Brain microvascular endothelial cell (primary cell): Measurements from ENCODE around the gene MRPL28.

Experiments used
- DNase-seq: peaks from one replicate; pipeline ENCODE4 v3.0.0-alpha.2; 2020
- H3K27ac ChIP-seq: fragments of 250-450 bp; sonication (Bioruptor Pico); 2 replicates; pipeline ENCODE4 v1.5.1; 2020; ENCODE audit warnings: mild to moderate bottlenecking, moderate library complexity
- H3K27me3 ChIP-seq: fragments of 250-450 bp; sonication (Bioruptor Pico); replicated peaks from 2 replicates; pipeline ENCODE4 v1.5.1; 2020; ENCODE audit warnings: mild to moderate bottlenecking
- H3K36me3 ChIP-seq: fragments of 250-450 bp; sonication (Bioruptor Pico); replicated peaks from 2 replicates; pipeline ENCODE4 v1.5.1; 2020; ENCODE audit warnings: mild to moderate bottlenecking
- H3K4me3 ChIP-seq: 2 replicates; pipeline ENCODE4 v1.5.1; 2011; ENCODE audit warnings: low read depth, mild to moderate bottlenecking, control low read depth, low read length, moderate library complexity
- in situ Hi-C: cut with HindIII; loops from 2 replicates; pipeline ENCODE4 v1.10.0; 2017; ENCODE audit warnings: low sequenced_read_pairs, low pct_ligation_motif_present
- TF ChIP-seq, protein P1 (sequence below): IDR thresholded peaks from 2 replicates; pipeline ENCODE4 v1.5.1; 2011; ENCODE audit warnings: low read depth, mild to moderate bottlenecking, moderate library complexity, low read length, control low read depth, inconsistent platforms; ENCODE audit errors: missing control alignments

The MRPL28 gene

GRCh38 chr16:320206-320605, 50.1 kb downstream of the MRPL28 start:
- H3K4me3 ChIP-seq, result no peak overlapping the region
- in situ Hi-C loops, result no loop called here
- H3K36me3 ChIP-seq, result no peaks in the 10 kb centered on the region
- H3K27ac ChIP-seq, result no peak overlapping the region
- no peaks in the 10 kb centered on the region for H3K27me3 ChIP-seq
- DNase-seq, result no peak
- TF ChIP-seq, protein P1, sequence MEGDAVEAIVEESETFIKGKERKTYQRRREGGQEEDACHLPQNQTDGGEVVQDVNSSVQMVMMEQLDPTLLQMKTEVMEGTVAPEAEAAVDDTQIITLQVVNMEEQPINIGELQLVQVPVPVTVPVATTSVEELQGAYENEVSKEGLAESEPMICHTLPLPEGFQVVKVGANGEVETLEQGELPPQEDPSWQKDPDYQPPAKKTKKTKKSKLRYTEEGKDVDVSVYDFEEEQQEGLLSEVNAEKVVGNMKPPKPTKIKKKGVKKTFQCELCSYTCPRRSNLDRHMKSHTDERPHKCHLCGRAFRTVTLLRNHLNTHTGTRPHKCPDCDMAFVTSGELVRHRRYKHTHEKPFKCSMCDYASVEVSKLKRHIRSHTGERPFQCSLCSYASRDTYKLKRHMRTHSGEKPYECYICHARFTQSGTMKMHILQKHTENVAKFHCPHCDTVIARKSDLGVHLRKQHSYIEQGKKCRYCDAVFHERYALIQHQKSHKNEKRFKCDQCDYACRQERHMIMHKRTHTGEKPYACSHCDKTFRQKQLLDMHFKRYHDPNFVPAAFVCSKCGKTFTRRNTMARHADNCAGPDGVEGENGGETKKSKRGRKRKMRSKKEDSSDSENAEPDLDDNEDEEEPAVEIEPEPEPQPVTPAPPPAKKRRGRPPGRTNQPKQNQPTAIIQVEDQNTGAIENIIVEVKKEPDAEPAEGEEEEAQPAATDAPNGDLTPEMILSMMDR, result no peak

DNA sequence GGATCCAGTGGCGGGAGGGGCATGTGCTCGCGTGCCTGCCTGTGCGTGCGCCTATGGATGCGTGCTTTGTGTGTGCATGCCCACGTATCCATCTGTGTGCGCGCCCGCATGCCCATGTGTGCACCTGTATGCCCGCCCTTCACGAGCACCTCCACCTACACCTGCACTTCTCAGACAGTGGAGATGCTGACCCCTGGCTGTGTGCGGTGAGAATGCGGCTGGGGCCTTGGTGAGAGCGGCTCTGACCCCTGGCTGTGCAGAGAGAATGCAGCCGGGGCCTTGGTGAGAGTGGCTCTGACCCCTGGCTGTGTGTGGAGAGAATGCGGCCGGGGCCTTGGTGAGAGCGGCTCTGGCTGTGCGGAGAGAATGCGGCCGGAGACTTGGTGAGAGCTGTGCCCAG, 51.7 kb downstream of the MRPL28 start:
- DNase-seq, result no peak
- in situ Hi-C loops, result no loop called here
- Histone ChIP-seq H3K36me3 (peaks cover 9% of the 10 kb centered on the region), H3K4me3 (no peak overlapping the region), H3K27ac (no peak overlapping the region), H3K27me3 (no peaks in the 10 kb centered on the region)
- TF ChIP-seq, protein P1, result peak; percentile 42

GRCh38 chr16:317583-317982, 52.8 kb downstream of the MRPL28 start:
- peaks cover 14% of the 10 kb centered on the region for H3K36me3 ChIP-seq
- TF ChIP-seq, protein P1, result no peak
- H3K4me3 ChIP-seq, result no peak overlapping the region
- no peak overlapping the region for H3K27ac ChIP-seq
- in situ Hi-C loops, result no loop called here
- H3K27me3 ChIP-seq, result no peaks in the 10 kb centered on the region
- no peak for DNase-seq
